GM18951 (cell line): Measurements from ENCODE around the gene CLVS2.

ENCODE experiments used
- POLR2A ChIP-seq: IDR thresholded peaks from 4 replicates; pipeline ENCODE4 v1.6.1; 2011; ENCODE audit warnings: mild to moderate bottlenecking; ENCODE audit not compliant: insufficient read length, insufficient read depth; ENCODE audit errors: extremely low read depth
- in situ Hi-C: fragments of 300-500 bp; cut with MboI; formaldehyde crosslinking; loops from one replicate; pipeline ENCODE4 v1.12.0; 2022; ENCODE audit warnings: low sequenced_read_pairs, mixed read lengths, inconsistent platforms; ENCODE audit not compliant: unreplicated experiment

CLVS2 gene

GRCh38 chr6:123117145-123117908 is 121.3 kb downstream of the CLVS2 start:
- TF ChIP-seq POLR2A = no peak
- in situ Hi-C loops = no loop called here

GRCh38 chr6:123118811-123119210 is 122.8 kb downstream of the CLVS2 start:
- in situ Hi-C loops = no loop called here
- TF ChIP-seq POLR2A = no peak
